Measurements from ENCODE around the gene VPS8. TPM values are rescaled to one million over a fixed set of nuclear protein-coding genes. Genes with fewer than 3 reads are reported as not detected.

Gene VPS8
- polyA plus RNA-seq, 2 of the 4 experiments (the other 2 are of a cell fraction) = 10.3 to 30.1 TPM

GRCh38 chr3:185089751-185090150, 277.8 kb downstream of the VPS8 start (continued):
- no peak for TF ChIP-seq HMGXB4 (CRISPR knock-in tag; IDR thresholded peaks at IDR 0.05; ENCODE audit: borderline replicate concordance)
- no peak for TF ChIP-seq BCL3 (IDR thresholded peaks at IDR 0.05)

- CTCF ChIA-PET = no interaction called here
These were observed 278.8 kb downstream of the VPS8 start for GRCh38 chr3:185090811-185091210.

GRCh38 chr3:185093116-185093515, 281.1 kb downstream of the VPS8 start:
- no peak for ATAC-seq
- H3K4me1 ChIP-seq = no peaks in the 10 kb centered on the region
- POLR2A ChIA-PET = no interaction called here
- no peak overlapping the region for H3K4me2 ChIP-seq
- no peak overlapping the region for H3K27ac ChIP-seq
- DNase-seq (ENCODE audit: low read depth in 1 of 2, low spot score in 1 of 2) = no peak
- no peaks in the 10 kb centered on the region for H3K9me3 ChIP-seq
- no peak for FAIRE-seq
- no peak overlapping the region for H3K4me3 ChIP-seq
- TF ChIP-seq CBX8 (IDR thresholded peaks at IDR 0.05) (no peak), MYC (IDR thresholded peaks at IDR 0.05; ENCODE audit: borderline replicate concordance, low read length) (no peak), RCOR1 (IDR thresholded peaks at IDR 0.05; ENCODE audit: low read depth, low read length) (no peak), ZC3H11A (IDR thresholded peaks at IDR 0.05) (no peak), HOXB5 (CRISPR knock-in tag; IDR thresholded peaks at IDR 0.05) (no peak)
- CTCF ChIA-PET = no interaction called here

More at GRCh38 chr3:185090811-185091210, 278.8 kb downstream of the VPS8 start:
- whole genome bisulfite sequencing (ENCODE audit: missing lambda C conversion rate) = 56% methylated on average over 4 of the region's 4 CpGs
- H3K4me1 ChIP-seq = no peaks in the 10 kb centered on the region
- DNase-seq (ENCODE audit: low read depth in 1 of 2, low spot score in 1 of 2) (no peak), FAIRE-seq (no peak), ATAC-seq (no peak)
- no peak overlapping the region for H3K4me2 ChIP-seq
- no peak overlapping the region for H3K4me3 ChIP-seq
- no peaks in the 10 kb centered on the region for H3K9me3 ChIP-seq
- no peak for TF ChIP-seq ESRRA (IDR thresholded peaks at IDR 0.05; ENCODE audit: borderline replicate concordance, low read length)
- no peak overlapping the region for H3K27ac ChIP-seq
- POLR2A ChIA-PET = no interaction called here

GRCh38 chr3:185094697-185095096, 282.7 kb downstream of the VPS8 start:
- DNase-seq (ENCODE audit: low read depth in 1 of 2, low spot score in 1 of 2) (no peak), FAIRE-seq (no peak), ATAC-seq (no peak)
- WGBS (ENCODE audit: missing lambda C conversion rate) = 59% methylated on average over 4 of the region's 4 CpGs
- Histone ChIP-seq H3K4me1 (no peaks in the 10 kb centered on the region), H3K9me3 (no peaks in the 10 kb centered on the region), H3K27ac (no peak overlapping the region), H3K4me2 (no peak overlapping the region), H3K4me3 (no peak overlapping the region)
- ChIA-PET POLR2A (no interaction called here), CTCF (interaction anchor here (0.7 to 1.0 kb wide), 2 partner anchors 10 to 123 kb away, joined by 3 read pairs; no protein-coding TSS in a partner anchor)
- TF ChIP-seq ZFP36 (IDR thresholded peaks at IDR 0.05; ENCODE audit: borderline replicate concordance, partially characterized antibody) = no peak
- no peak for TF ChIP-seq RFX5 (IDR thresholded peaks at IDR 0.05)
- no peak for TF ChIP-seq REST (IDR thresholded peaks at IDR 0.05)

Other genes with a start within 250 kb of the VPS8 start
- gene MAGEF1, start 100.1 kb upstream of the VPS8 start, polyA plus RNA-seq (2011; rRNA removed) = 13.9 and 19.6 TPM in 2 replicates
- 26.3 to 30.8 TPM (median 29.9 TPM) in 3 replicates for gene MAGEF1, start 100.1 kb upstream of the VPS8 start, polyA plus RNA-seq (2017; fragmentation: RNase III; extraction: RNeasy Plus Mini Kit Qiagen cat#74134 plus additional on column Dnase treatment)

Measured in A549 (cell line).